AG09319 (cell line): Measurements from ENCODE around the gene PKMYT1.

ENCODE experiments used
- DNase-seq: peaks from one replicate; pipeline ENCODE4 v3.0.0-alpha.2; 2010; ENCODE audit warnings: low read depth; ENCODE audit errors: extremely low read depth
- TF ChIP-seq, protein P1 (sequence below): IDR thresholded peaks from 2 replicates; pipeline ENCODE4 v1.5.1; 2011; ENCODE audit warnings: low read depth, mild to moderate bottlenecking, inconsistent platforms, low read length, moderate library complexity

Gene PKMYT1

DNA sequence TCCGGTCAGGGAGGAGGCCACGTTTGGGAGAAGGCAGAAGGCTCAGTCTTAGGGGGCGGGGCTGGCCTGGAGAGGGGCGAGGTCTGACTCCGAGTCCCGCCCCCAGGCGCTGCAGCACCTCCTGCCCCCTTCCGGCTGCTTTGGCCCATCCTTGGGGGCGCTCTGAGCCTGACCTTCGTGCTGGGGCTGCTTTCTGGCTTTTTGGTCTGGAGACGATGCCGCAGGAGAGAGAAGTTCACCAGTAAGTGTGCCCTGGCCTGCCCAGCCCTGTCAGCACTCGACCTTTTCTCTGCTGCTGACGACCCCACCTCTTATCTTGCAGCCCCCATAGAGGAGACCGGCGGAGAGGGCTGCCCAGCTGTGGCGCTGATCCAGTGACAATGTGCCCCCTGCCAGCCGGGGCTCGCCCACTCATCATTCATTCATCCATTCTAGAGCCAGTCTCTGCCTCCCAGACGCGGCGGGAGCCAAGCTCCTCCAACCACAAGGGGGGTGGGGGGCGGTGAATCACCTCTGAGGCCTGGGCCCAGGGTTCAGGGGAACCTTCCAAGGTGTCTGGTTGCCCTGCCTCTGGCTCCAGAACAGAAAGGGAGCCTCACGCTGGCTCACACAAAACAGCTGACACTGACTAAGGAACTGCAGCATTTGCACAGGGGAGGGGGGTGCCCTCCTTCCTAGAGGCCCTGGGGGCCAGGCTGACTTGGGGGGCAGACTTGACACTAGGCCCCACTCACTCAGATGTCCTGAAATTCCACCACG is 41.4 kb upstream of the PKMYT1 start:
- no peak for DNase-seq
- TF ChIP-seq, protein P1, sequence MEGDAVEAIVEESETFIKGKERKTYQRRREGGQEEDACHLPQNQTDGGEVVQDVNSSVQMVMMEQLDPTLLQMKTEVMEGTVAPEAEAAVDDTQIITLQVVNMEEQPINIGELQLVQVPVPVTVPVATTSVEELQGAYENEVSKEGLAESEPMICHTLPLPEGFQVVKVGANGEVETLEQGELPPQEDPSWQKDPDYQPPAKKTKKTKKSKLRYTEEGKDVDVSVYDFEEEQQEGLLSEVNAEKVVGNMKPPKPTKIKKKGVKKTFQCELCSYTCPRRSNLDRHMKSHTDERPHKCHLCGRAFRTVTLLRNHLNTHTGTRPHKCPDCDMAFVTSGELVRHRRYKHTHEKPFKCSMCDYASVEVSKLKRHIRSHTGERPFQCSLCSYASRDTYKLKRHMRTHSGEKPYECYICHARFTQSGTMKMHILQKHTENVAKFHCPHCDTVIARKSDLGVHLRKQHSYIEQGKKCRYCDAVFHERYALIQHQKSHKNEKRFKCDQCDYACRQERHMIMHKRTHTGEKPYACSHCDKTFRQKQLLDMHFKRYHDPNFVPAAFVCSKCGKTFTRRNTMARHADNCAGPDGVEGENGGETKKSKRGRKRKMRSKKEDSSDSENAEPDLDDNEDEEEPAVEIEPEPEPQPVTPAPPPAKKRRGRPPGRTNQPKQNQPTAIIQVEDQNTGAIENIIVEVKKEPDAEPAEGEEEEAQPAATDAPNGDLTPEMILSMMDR: peak; percentile 45

DNA sequence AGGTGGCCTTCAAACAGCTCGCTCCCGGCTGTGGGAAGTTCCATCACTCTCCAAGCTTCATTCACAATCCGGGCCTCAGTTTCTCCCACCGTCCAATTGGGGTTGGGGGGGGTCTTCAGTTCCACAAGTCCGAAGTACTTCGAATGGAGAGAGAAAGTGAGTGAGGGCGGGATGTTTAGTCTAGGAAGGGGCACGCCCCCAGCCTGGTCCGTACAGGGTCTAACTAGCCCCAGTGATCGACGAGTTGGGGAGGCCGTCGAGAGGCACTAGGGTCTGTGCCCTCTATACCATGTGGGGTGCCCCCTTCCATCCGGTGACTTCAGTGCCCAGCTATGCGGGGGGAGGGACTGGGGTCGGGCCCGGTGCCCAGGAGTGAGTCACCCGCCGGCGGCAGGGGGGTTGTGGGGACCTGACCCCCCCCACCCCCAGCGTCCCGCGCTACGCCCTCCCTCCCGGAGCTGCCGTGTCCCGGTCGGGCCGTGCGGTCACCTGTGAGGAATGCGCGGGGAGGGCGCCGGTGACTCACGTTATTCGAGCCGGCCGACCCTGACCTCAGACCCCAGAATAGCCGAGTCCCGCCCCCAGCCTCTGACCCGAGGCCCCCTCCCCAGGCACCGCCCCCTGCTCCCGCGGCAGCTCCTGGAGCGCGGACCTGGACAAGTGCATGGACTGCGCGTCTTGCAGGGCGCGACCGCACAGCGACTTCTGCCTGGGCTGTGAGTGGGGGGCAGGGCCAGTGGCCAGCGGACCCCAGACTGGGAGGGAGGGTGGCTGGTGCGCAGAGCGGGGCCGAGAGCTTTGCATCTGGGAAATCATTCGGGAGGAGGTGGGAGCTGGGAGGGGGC is 40.6 kb upstream of the PKMYT1 start:
- DNase-seq: peak; percentile 70

DNA sequence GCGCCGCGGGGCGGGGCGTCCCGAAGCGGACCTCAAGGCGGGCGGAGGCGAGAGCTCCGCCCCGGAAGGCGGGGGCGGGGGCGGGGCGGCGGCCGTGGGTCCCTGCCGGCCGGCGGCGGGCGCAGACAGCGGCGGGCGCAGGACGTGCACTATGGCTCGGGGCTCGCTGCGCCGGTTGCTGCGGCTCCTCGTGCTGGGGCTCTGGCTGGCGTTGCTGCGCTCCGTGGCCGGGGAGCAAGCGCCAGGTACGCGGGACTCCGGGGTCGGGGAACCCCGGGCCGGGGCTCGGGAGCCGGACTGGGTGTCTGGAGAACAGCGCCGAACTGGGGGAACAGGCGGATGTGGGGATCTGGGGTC is 40.0 kb upstream of the PKMYT1 start, which contains the start of gene TNFRSF12A:
Gene TNFRSF12A, plus strand, starts transcription at position 122 of the 357 bp plus-strand sequence. Its CDS starts 30 bp downstream, at position 152.
- DNase-seq: no peak
- TF ChIP-seq, protein P1: no peak; the same call in 1 of the 2 replicates

More for the DNA sequence above, 40.6 kb upstream of the PKMYT1 start:
- TF ChIP-seq, protein P1: no peak

DNA sequence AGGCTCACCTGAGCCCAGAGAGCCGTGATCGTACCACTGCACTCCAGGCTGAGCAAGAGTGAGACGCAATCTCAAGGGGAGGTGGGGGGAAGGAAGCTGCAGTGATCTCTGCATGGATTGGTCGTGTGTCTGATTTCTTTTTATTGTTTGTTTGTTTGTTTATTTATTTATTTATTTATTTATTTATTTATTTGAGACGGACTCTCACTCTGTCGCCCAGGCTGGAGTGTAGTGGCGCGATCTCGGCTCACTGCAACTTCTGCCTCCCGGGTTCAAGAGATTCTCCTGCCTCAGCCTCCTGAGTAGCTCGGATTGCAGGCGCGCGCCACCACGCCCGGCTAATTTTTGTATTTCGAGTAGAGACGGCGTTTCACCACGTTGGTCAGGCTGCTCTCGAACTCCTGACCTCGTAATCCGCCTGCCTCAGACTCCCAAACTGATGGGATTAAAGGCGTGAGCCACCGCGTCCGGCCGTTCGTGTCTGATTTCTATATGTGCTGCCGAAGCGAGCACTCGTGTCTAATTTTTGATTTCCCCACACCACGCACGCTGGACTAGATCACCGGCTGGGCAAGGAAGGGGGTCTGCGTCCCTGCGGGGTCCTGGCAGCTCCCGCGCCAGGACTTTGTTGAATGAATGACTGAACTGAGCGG is 39.5 kb upstream of the PKMYT1 start:
- DNase-seq: no peak
- TF ChIP-seq, protein P1: no peak

DNA sequence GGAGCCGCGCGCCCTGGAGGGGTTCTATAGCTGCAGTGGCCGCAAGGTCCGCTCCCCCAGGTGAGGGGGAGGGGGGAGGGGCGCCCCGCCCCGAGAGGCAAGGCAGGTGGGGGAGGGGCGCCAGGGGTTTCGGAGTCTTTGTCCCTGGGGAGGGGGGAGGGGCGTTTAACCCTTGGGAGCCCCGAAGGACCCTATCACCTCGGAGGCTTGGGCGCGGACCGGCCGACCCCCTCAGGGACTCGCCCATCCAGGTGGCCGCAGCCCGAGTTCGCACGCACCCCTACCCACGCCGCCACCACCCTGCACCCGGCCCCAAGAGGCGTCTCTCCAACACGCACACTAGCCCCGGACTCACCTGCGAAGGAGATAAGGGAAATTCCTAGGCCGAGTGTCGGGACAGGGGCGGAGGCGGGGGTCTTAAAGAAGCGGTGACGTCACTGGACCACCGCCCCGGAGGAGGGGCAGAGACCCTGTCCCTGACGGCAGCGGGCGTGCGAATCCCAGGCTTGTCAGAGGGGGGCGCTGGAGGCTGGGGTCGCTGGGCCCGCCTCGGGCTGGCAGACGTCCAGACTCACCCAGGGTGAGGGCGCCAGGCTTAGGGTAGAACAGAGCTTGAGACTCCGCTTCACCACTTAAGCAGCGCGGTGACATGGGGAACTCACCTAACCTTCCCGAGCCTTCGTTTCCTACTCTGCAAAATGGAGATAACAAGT is 37.7 kb upstream of the PKMYT1 start, which contains the start of gene CLDN6:
Gene CLDN6, minus strand, starts transcription at position 390 of the 713 bp plus-strand sequence. CDS start 2,162 bp downstream, outside the sequence.
- no peak for DNase-seq
- TF ChIP-seq, protein P1: peak; percentile 10

DNA sequence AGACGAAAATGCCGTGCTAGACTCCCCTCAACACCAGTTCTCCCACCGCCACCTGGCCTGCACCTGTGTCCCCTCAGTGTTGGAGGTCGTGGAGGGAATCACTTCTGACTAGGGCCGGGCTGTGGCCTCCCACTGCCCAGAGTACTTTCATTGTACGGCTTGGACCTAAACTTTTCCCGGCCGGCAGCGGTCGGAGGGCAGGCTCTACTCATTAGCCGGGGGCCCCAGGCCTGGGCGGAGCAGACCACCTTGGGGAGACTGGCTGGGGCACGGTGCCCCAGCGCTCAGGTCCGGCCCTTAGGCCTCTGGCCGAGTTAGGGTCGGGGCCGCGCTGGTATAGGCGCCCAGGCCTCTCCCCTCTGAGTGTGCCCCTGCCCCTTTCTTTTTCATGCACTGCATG is 37.1 kb upstream of the PKMYT1 start:
- TF ChIP-seq, protein P1: no peak
- no peak for DNase-seq
